ENCODE measurements around the gene RTF2.
A peak's percentile ranks its signal among the peaks of the same experiment; 100 is the strongest.
"Not testable (repeated sequence)": the region's sequence is repeated elsewhere in the genome, so short reads cannot be mapped to it uniquely, and the experiment has no call there.

The RTF2 gene

GRCh38 chr20:56522311-56522710, 53.9 kb downstream of the RTF2 start:
- Histone ChIP-seq H3K4me1 (ENCODE audit: insufficient read depth, poor library complexity, severe bottlenecking) (no peaks in the 10 kb centered on the region), H3K9me3 (ENCODE audit: severe bottlenecking) (peaks cover 7% of the 10 kb centered on the region), H3K27ac (ENCODE audit: poor library complexity, severe bottlenecking) (no peak overlapping the region), H3K4me3 (ENCODE audit: severe bottlenecking) (no peak overlapping the region), H3K36me3 (ENCODE audit: low read depth) (peaks cover 26% of the 10 kb centered on the region), H3K27me3 (ENCODE audit: insufficient read depth, poor library complexity, severe bottlenecking) (no peaks in the 10 kb centered on the region)
- TF ChIP-seq CTCF (IDR thresholded peaks at IDR 0.05; ENCODE audit: poor library complexity, severe bottlenecking) = no peak
- ATAC-seq (ENCODE audit: low read depth) (no peak; the same call in 2 of the 3 replicates), DNase-seq (ENCODE audit: low spot score) (no peak)

GRCh38 chr20:56524444-56524843, 56.0 kb downstream of the RTF2 start, which contains the start of gene FAM209A:
TSS of gene FAM209A (plus strand) at chr20:56524744. CDS start at chr20:56524809, 65 bp downstream.
- H3K9me3 ChIP-seq (ENCODE audit: severe bottlenecking); DNase-seq (ENCODE audit: low spot score); H3K36me3 ChIP-seq (ENCODE audit: low read depth); H3K4me1 ChIP-seq (ENCODE audit: insufficient read depth, poor library complexity, severe bottlenecking); H3K4me3 ChIP-seq (ENCODE audit: severe bottlenecking); ATAC-seq (ENCODE audit: low read depth); H3K27me3 ChIP-seq (ENCODE audit: insufficient read depth, poor library complexity, severe bottlenecking); H3K27ac ChIP-seq (ENCODE audit: poor library complexity, severe bottlenecking): not testable (repeated sequence)

- H3K27ac ChIP-seq (ENCODE audit: poor library complexity, severe bottlenecking) = no peak overlapping the region
- no peaks in the 10 kb centered on the region for H3K27me3 ChIP-seq (ENCODE audit: insufficient read depth, poor library complexity, severe bottlenecking)
- DNase-seq (ENCODE audit: low spot score) = no peak
- no peaks in the 10 kb centered on the region for H3K4me1 ChIP-seq (ENCODE audit: insufficient read depth, poor library complexity, severe bottlenecking)
- no peaks in the 10 kb centered on the region for H3K36me3 ChIP-seq (ENCODE audit: low read depth)
- H3K9me3 ChIP-seq (ENCODE audit: severe bottlenecking) = no peaks in the 10 kb centered on the region
- no peak for ATAC-seq (ENCODE audit: low read depth)
- no peak overlapping the region for H3K4me3 ChIP-seq (ENCODE audit: severe bottlenecking)
- no peak for TF ChIP-seq CTCF (IDR thresholded peaks at IDR 0.05; ENCODE audit: poor library complexity, severe bottlenecking)
Measured at GRCh38 chr20:56527521-56527920, 59.1 kb downstream of the RTF2 start.

- not testable (repeated sequence) for H3K36me3 ChIP-seq (ENCODE audit: low read depth); H3K27ac ChIP-seq (ENCODE audit: poor library complexity, severe bottlenecking); H3K4me3 ChIP-seq (ENCODE audit: severe bottlenecking); DNase-seq (ENCODE audit: low spot score); H3K4me1 ChIP-seq (ENCODE audit: insufficient read depth, poor library complexity, severe bottlenecking); ATAC-seq (ENCODE audit: low read depth); H3K27me3 ChIP-seq (ENCODE audit: insufficient read depth, poor library complexity, severe bottlenecking); H3K9me3 ChIP-seq (ENCODE audit: severe bottlenecking)
Measured at GRCh38 chr20:56532946-56533345, 64.5 kb downstream of the RTF2 start, which contains the start of gene FAM209B. TSS of gene FAM209B (plus strand) at chr20:56533246. CDS start at chr20:56533342, 96 bp downstream.

GRCh38 chr20:56537997-56538396, 69.6 kb downstream of the RTF2 start:
- no peak for DNase-seq (ENCODE audit: low spot score)
- H3K9me3 ChIP-seq (ENCODE audit: severe bottlenecking) = no peaks in the 10 kb centered on the region
- no peak for TF ChIP-seq CTCF (IDR thresholded peaks at IDR 0.05; ENCODE audit: poor library complexity, severe bottlenecking)
- H3K27ac ChIP-seq (ENCODE audit: poor library complexity, severe bottlenecking) = no peak overlapping the region
- no peaks in the 10 kb centered on the region for H3K36me3 ChIP-seq (ENCODE audit: low read depth)
- no peaks in the 10 kb centered on the region for H3K27me3 ChIP-seq (ENCODE audit: insufficient read depth, poor library complexity, severe bottlenecking)
- H3K4me3 ChIP-seq (ENCODE audit: severe bottlenecking) = no peak overlapping the region
- peak; percentile 15; the same call in 1 of the 3 replicates for ATAC-seq (ENCODE audit: low read depth)
- H3K4me1 ChIP-seq (ENCODE audit: insufficient read depth, poor library complexity, severe bottlenecking) = no peaks in the 10 kb centered on the region

GRCh38 chr20:56540415-56540814, 72.0 kb downstream of the RTF2 start:
- Histone ChIP-seq H3K27me3 (ENCODE audit: insufficient read depth, poor library complexity, severe bottlenecking) (no peaks in the 10 kb centered on the region), H3K9me3 (ENCODE audit: severe bottlenecking) (no peaks in the 10 kb centered on the region), H3K27ac (ENCODE audit: poor library complexity, severe bottlenecking) (no peak overlapping the region), H3K36me3 (ENCODE audit: low read depth) (no peaks in the 10 kb centered on the region), H3K4me1 (ENCODE audit: insufficient read depth, poor library complexity, severe bottlenecking) (no peaks in the 10 kb centered on the region), H3K4me3 (ENCODE audit: severe bottlenecking) (no peak overlapping the region)
- peak; percentile 54 for ATAC-seq (ENCODE audit: low read depth)
- no peak for TF ChIP-seq CTCF (IDR thresholded peaks at IDR 0.05; ENCODE audit: poor library complexity, severe bottlenecking)
- DNase-seq (ENCODE audit: low spot score) = no peak
